ENCODE results near the gene FERMT3.
A peak's percentile ranks its signal among the peaks of the same experiment; 100 is the strongest.

Gene FERMT3

DNA sequence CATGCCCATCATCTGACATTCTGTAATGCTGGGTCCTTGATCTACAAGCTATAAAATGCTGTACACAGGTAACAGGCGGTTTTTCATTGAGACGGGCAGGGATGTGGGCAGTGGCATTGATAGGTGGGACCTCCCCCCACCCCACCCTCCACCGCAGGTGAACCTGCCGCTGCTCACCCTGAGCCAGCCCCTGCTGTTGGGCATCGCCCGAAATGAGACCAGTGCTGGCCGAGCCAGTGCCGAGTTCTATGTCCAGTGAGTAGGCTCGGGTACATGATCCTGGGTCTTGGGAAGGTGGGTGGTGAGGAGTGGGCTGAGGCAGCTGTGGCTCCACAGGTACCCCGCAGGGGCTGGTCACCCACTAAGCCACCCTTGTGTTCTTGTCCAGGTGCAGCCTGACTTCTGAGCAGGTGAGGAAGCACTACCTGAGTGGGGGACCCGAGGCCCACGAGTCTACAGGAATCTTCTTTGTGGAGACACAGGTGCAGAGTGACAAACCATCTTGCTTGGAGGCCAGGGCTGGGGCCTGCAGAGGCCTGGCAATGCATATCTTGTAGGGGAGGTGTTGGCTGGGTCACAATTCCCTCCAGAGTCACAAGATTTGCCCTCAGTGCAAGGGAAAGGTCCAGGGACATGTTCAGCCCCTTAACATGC, 22.7 kb downstream of the FERMT3 start:
- Histone ChIP-seq H3K27me3 (ENCODE audit: insufficient read depth, low read depth, severe bottlenecking) (no peaks in the 10 kb centered on the region), H3K9me3 (ENCODE audit: severe bottlenecking) (no peaks in the 10 kb centered on the region), H3K4me3 (ENCODE audit: low read depth, low read length) (no peak overlapping the region), H3K36me3 (no peaks in the 10 kb centered on the region), H3K27ac (no peak overlapping the region; the same call in none of the 2 replicates)
- DNase-seq: no peak
- TF ChIP-seq, protein P1, sequence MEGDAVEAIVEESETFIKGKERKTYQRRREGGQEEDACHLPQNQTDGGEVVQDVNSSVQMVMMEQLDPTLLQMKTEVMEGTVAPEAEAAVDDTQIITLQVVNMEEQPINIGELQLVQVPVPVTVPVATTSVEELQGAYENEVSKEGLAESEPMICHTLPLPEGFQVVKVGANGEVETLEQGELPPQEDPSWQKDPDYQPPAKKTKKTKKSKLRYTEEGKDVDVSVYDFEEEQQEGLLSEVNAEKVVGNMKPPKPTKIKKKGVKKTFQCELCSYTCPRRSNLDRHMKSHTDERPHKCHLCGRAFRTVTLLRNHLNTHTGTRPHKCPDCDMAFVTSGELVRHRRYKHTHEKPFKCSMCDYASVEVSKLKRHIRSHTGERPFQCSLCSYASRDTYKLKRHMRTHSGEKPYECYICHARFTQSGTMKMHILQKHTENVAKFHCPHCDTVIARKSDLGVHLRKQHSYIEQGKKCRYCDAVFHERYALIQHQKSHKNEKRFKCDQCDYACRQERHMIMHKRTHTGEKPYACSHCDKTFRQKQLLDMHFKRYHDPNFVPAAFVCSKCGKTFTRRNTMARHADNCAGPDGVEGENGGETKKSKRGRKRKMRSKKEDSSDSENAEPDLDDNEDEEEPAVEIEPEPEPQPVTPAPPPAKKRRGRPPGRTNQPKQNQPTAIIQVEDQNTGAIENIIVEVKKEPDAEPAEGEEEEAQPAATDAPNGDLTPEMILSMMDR (IDR thresholded peaks at IDR 0.05; ENCODE audit: low read depth, low read length): no peak

DNA sequence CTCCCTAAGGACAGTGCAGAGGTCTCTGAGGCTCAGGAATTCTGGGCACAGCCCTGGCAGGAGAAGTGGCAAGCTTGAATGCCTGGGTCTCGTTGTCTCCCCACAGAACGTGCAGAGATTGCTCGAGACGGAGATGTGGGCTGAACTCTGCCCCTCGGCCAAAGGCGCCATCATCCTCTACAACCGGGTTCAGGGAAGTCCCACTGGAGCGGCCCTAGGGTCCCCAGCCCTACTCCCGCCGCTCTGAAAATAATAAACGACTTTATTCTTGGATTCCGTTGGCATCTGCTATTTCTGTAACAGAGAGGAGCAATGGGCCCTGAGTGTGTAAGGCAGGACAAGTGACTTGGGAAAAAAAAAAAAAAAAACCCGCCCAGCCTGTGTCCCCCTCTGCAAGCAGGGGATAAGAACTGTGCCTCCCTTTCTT, 23.2 kb downstream of the FERMT3 start:
- Histone ChIP-seq H3K4me3 (ENCODE audit: low read depth, low read length) (peak overlapping the region; percentile 72), H3K9me3 (ENCODE audit: severe bottlenecking) (no peaks in the 10 kb centered on the region), H3K27ac (peak overlapping the region; percentile 75), H3K36me3 (no peaks in the 10 kb centered on the region), H3K27me3 (ENCODE audit: insufficient read depth, low read depth, severe bottlenecking) (no peaks in the 10 kb centered on the region)
- TF ChIP-seq, protein P1 (IDR thresholded peaks at IDR 0.05; ENCODE audit: low read depth, low read length): no peak
- DNase-seq: no peak

DNA sequence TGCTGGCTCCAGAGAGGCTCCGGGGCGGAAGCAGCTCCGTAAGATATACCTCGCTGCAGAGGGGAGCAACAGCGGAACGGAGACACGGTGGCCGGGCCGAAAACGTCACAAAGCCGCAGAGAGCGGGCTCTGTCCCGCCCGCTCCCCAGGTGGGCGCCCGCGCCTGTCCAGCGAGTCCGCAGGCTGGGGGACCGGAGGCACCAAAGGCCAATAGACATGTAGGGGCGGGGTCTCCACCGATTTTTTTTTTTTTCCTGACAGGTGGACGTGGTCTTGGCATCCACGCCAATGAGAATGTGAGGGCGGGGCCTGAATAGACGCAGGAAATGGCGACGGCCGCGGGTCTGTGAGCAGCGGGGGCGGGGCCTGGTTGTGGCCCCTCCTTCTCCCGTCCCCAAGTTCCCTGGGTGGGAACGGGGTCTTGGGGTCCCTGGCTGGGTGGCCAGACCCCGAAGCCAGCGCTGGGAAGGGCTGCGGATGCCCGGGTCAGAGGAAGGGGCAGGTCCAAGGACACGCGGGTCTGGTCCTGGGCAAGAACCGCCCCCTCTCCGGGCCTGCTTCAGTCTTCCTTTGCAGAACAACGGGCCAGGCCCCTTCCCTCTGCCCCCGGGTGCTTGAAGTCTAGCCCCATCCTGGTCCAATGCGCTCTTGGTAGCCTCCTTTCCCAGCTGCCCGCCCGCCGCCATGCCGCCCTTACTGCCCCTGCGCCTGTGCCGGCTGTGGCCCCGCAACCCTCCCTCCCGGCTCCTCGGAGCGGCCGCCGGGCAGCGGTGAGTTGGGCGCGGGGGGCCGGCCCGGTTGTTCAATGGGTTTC, 23.9 kb downstream of the FERMT3 start, which contains the start of gene DNAJC4:
DNAJC4 (plus strand) TSS at position 378 of the 814 bp plus-strand sequence; CDS start at position 685, 307 bp downstream.
- Histone ChIP-seq H3K27me3 (ENCODE audit: insufficient read depth, low read depth, severe bottlenecking) (no peaks in the 10 kb centered on the region), H3K9me3 (ENCODE audit: severe bottlenecking) (no peaks in the 10 kb centered on the region), H3K36me3 (no peaks in the 10 kb centered on the region), H3K27ac (peak within 1 kb of the TSS; percentile 75), H3K4me3 (ENCODE audit: low read depth, low read length) (peak within 1 kb of the TSS; percentile 72)
- peak; percentile 96 for DNase-seq
- TF ChIP-seq, protein P1 (IDR thresholded peaks at IDR 0.05; ENCODE audit: low read depth, low read length): no peak

DNA sequence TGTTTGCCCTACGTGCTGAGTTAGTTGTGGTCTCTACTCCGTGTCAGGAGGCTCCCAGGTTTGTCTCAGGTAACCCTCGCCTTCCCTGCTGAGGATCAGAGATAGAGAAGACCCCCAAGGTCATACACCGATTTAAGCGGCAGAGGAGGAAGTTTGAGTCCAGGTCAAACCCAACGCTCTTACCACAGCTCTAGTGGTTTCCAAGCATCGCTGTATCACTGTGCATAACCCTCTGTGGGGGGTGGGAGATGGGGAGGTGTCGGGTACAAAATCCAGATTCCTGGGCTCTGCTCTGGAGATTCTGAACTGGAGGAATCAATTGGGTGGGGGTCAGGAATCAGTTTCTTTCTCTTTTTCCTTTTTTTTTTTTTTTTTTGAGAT, 24.5 kb downstream of the FERMT3 start:
- no peak for DNase-seq
- H3K27ac ChIP-seq: peak overlapping the region; percentile 71
- TF ChIP-seq, protein P1 (IDR thresholded peaks at IDR 0.05; ENCODE audit: low read depth, low read length): no peak

DNA sequence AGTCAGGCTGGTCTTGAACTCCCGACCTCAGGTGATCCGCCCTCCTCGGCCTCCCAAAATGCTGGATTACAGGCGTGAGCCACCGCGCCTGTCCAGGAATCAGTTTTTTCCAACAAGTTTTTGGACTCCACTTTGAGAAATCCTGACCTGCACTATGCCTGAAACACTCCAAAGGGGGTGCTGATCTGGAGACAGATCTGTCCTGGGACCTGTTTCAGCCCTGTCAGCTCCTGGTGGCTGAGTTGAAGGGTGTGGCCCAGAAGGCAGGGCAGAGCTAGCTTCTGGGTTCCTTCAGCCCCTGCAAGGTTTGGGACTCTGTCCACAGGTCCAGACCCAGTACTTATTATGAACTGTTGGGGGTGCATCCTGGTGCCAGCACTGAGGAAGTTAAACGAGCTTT, 25.0 kb downstream of the FERMT3 start:
- Histone ChIP-seq H3K9me3 (ENCODE audit: severe bottlenecking) (no peaks in the 10 kb centered on the region), H3K4me3 (ENCODE audit: low read depth, low read length) (no peak overlapping the region), H3K27me3 (ENCODE audit: insufficient read depth, low read depth, severe bottlenecking) (no peaks in the 10 kb centered on the region), H3K36me3 (peaks cover 5% of the 10 kb centered on the region), H3K27ac (no peak overlapping the region)
- DNase-seq: no peak
- TF ChIP-seq, protein P1 (IDR thresholded peaks at IDR 0.05; ENCODE audit: low read depth, low read length): no peak

More for the DNA sequence above, 24.5 kb downstream of the FERMT3 start:
- H3K27me3 ChIP-seq (ENCODE audit: insufficient read depth, low read depth, severe bottlenecking): no peaks in the 10 kb centered on the region
- H3K9me3 ChIP-seq (ENCODE audit: severe bottlenecking): no peaks in the 10 kb centered on the region
- peak overlapping the region; percentile 72 for H3K4me3 ChIP-seq (ENCODE audit: low read depth, low read length)
- H3K36me3 ChIP-seq: peaks cover 2% of the 10 kb centered on the region

Measured in WERI-Rb-1 (cell line).